CD1c-positive myeloid dendritic cell (primary cell): ENCODE results near the gene RBBP7.

Experiments
- DNase-seq: peaks from one replicate; pipeline ENCODE4 v3.0.0-alpha.2; 2016; ENCODE audit errors: extremely low spot score

Gene RBBP7

GRCh38 chrX:16870095-16870861 is at the start of gene RBBP7:
TSS of gene RBBP7 (minus strand) at chrX:16870362. CDS start at chrX:16870053, 309 bp downstream.
- DNase-seq = peak; percentile 95

GRCh38 chrX:16918979-16919378 is 48.8 kb upstream of the RBBP7 start:
- no peak for DNase-seq

- DNase-seq = no peak
These were observed 47.0 kb upstream of the RBBP7 start for GRCh38 chrX:16917120-16917519.

DNA sequence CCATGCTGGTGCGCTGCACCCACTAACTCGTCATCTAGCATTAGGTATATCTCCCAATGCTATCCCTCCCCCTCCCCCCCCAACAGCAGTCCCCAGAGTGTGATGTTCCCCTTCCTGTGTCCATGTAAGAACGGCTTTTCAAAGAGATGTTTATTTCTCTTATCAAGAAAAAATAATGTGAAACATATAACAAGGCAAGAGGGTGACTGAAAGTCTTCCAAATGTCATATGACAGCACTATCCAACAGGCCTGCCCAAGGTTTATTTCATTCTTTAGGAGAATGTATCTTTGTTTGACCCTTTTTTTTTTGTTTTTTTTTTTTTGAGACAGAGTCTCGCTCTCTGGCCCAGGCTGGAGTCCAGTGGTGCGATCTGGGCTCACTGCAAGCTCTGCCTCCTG is 46.4 kb upstream of the RBBP7 start:
- DNase-seq = no peak

- peak; percentile 64 for DNase-seq
These were observed 43.9 kb upstream of the RBBP7 start for GRCh38 chrX:16914058-16914457.

DNA sequence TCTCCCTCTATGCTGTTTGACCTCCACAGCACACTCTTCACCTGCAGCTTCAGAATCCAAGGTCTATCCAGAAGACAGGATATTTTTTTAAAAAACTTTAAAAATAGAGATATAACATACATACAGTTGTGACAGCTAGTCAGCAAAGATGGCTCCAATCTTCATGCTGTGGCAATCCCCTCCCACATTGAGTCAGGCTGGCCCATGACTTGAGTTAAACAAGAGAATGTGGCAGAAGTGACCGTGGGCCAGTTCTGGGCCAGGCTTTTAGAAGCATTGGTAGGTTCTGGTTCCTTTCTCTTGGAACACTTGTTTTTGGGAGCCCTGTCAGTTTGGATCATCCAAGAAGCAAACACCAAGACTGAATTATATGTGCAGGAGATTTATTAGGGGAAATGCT is 40.2 kb upstream of the RBBP7 start:
- DNase-seq = no peak

DNA sequence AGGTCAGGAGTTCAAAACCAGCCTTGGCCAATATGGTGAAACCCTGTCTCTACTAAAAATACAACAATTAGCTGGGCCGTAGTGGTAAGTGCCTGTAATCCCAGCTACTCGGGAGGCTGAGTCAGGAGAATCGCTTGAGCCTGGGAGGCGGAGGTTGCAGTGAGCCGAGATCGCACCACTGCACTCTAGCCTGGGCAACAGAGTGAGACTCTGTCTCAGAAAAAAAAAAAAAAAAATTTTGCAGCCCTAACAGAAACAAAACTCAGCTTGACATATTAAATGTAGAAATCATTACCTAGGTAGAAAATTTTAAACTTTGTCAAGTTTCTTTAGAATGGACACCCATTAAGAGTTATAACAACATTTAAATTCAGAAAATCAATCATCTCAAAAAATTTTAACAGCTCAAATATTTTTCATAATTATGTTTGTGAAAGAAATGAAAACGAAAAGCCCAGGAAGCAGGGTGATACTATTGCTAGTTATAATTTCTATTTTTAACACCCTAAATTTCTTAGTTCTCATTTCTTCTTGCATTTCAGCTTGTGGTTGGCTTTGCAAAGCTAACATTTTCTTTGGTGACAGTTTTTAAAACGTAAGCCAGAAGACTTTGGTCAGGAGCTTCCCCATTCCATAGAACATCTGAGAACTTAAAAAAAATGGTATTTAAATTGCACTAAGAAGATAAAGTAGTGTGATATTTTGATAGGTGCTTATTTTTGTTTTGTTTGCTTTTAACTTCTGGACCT is 33.3 kb upstream of the RBBP7 start:
- DNase-seq = peak; percentile 43

DNA sequence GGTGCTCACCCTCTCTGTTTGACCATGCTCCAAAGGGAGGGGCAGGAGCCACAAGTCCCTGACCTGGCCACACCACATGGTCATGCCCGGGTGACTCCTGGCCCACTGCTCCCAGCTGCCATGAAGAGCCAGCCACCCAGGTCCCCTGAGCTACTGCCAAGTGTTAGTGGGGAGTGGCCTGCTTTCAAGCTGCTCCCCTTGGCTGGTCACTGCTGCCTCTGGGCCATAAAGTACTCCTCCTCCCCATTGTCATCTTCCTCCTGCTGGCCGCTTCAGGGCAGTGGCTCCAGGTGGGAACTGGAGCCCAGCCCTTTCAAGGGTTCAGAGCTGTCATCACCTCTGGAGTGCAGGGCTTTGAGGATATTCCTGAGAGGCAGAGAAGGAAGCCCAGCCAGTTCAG is 27.3 kb upstream of the RBBP7 start:
- no peak for DNase-seq

- DNase-seq = peak; percentile 77
These were observed 22.6 kb upstream of the RBBP7 start for GRCh38 chrX:16892504-16893362.

DNA sequence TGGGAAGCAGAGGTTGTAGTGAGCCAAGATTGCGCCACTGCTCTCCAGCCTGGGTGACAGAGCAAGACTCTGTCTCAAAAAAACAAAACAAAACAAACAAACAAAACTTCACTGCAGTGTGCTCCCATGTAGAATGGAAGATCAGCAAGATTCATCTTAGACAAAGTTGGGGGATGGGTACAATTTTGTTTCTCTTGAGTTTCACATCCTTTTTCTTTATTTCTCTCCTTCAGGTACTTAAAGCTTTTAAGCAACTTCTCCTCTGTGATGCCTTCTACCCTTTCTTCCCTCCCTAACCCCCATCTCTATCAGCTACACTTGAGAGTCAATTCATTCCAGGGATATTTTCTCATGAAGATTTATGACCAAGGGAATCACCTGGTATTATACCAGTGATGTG is 15.5 kb upstream of the RBBP7 start:
- DNase-seq = no peak

DNA sequence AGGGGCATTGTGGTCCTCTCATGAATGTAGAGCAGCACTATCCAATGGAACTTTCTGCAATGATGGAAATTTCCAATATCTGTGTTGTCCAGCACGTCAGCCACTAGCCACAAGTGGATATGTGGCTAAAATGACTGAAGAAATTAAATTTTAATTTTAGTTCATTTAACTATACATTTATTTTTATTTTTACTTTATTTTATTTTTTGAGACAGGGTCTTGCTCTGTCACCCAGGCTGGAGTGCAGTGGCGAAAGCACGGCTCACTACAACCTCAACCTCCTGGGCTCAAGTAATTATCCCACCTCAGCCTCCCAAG is 13.3 kb upstream of the RBBP7 start:
- no peak for DNase-seq

DNA sequence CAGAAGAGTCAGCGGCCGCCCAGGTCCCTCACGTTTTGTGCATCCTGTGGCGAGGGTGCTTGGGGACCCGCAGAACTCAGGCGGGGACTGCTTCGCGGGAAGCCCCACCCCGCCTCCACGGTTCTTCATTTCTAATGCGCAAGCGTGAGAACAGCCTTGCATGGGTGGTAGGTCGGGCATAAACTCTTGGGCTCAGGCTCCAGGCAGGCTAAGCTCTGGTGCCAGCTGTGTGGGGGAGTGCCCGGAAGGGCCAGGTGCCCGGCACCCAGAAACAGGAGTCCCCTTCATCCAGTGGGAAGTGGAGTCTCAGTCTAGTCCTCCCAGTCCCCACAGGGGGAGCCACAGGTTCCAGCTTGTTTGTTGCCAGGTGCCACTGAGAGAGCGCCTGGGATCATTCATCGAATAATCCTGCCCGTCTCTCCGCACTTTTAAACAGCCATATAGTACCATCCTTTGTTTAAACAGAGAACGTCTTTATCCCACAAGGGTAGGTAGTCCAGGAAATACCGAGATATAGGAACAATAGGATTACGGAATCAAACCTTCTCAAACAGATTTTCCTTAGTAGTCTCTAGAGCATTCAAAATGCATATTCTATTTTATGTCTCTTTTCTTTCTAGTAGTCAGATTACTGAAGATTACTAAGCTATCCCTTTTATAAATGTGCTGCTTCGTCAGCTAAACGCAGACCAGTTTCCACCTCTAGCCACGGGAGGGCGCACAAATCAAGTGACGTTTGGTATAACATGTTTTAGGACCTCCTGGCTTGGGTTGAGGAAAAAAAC is 12.7 kb upstream of the RBBP7 start:
- peak; percentile 67 for DNase-seq

DNA sequence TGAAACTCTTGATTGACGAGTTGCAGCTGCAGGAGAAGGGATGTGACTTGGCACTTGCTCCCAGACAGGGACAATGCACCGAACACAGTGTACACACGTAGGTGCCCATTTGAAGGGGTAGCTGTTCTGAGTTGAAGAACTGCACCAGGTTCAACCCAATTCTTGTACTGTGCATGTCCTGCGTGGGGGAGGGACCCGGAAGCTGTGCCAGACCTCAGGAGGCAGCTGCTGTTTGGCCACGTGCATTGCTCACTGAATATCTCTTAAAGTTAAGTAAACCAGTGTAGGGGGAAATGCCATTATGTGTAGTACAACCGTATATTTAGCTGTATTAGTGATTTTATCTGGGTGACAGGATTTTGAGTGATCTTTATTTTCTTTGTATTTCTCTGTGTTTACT is 12.0 kb upstream of the RBBP7 start:
- DNase-seq = no peak

DNA sequence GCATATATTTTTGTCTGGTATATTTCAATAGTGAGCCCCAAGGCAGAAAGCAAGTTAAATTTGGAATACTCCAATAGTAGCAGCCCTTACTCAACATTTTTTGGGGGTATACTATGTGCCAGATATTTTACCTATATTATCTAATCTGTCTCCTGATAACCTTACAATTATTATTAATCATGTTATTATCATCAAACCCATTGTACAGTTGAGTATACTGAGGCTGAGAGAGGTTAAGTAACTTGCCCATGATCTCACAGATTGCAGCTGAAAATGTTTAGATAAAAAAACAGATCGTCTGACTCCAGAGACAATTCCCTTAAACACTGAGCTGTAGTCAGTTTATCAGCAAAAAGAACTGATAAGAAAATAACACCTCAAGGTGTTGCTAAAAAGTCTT is 6.5 kb upstream of the RBBP7 start:
- DNase-seq = no peak

GRCh38 chrX:16874458-16875095 is 4.4 kb upstream of the RBBP7 start:
- no peak for DNase-seq

- no peak for DNase-seq
These were observed 2.9 kb upstream of the RBBP7 start for GRCh38 chrX:16873106-16873505.

- DNase-seq = no peak
These were observed 977 bp upstream of the RBBP7 start for GRCh38 chrX:16870862-16871815.

- DNase-seq = peak; percentile 67
These were observed 618 bp downstream of the RBBP7 start for GRCh38 chrX:16869393-16870094.

- DNase-seq = no peak
These were observed 1.2 kb downstream of the RBBP7 start for GRCh38 chrX:16868920-16869319.
